ENCODE results near the gene EPB41L4B. TPM values are rescaled to one million over a fixed set of nuclear protein-coding genes. Genes with fewer than 3 reads are reported as not detected.
A peak's percentile ranks its signal among the peaks of the same experiment; 100 is the strongest.

Gene EPB41L4B
- total and polyA plus RNA-seq, 2 of the 4 experiments (the other 2 are of a cell fraction) = 0.36 to 0.54 TPM

GRCh38 chr9:109232449-109233237 is 88.2 kb downstream of the EPB41L4B start:
- Histone ChIP-seq H3K27ac (ENCODE audit: insufficient read depth, low read length) (no peak overlapping the region), H3K23ac (ENCODE audit: low read depth, low read length) (no peak overlapping the region), H4K20me1 (ENCODE audit: insufficient read depth, low read length) (no peaks in the 10 kb centered on the region), H4K5ac (ENCODE audit: low read depth, low read length) (no peak overlapping the region), H3K9ac (ENCODE audit: low read depth, low read length) (no peak overlapping the region), H4K8ac (ENCODE audit: low read depth in 2 of 2, low read length in 2 of 2) (no peak overlapping the region), H3K27me3 (ENCODE audit: control insufficient read depth, insufficient read depth, low read length) (peaks cover 23% of the 10 kb centered on the region), H3K9me1 (ENCODE audit: insufficient read depth, low read length) (no peaks in the 10 kb centered on the region), H3K56ac (ENCODE audit: extremely low read depth, insufficient read depth, low read length) (no peak overlapping the region), H2AK9ac (replicated peaks; ENCODE audit: low read depth, low read length, poor library complexity) (no peak overlapping the region), H2BK20ac (ENCODE audit: low read depth, low read length) (no peak overlapping the region), H2BK5ac (ENCODE audit: low read depth, low read length, poor library complexity, severe bottlenecking) (no peak overlapping the region), H3K79me1 (ENCODE audit: low read depth in 1 of 2, low read length in 2 of 2) (no peaks in the 10 kb centered on the region), H3K9me3 (ENCODE audit: control insufficient read depth, insufficient read depth, low read length) (no peaks in the 10 kb centered on the region), H3K4me2 (ENCODE audit: low read depth, low read length) (peak overlapping the region; percentile 20; the same call in 1 of the 2 replicates), H3K4ac (ENCODE audit: low read depth, low read length) (no peak overlapping the region), H2BK15ac (ENCODE audit: low read depth, low read length) (no peak overlapping the region), H3K4me1 (ENCODE audit: control insufficient read depth, insufficient read depth, low read length) (no peaks in the 10 kb centered on the region), H2AFZ (replicated peaks; ENCODE audit: low read length, poor library complexity) (no peak overlapping the region), H2AK5ac (ENCODE audit: low read depth, low read length) (no peak overlapping the region), H3K4me3 (ENCODE audit: insufficient read depth, low read depth, low read length) (no peak overlapping the region), H3K36me3 (ENCODE audit: control insufficient read depth, insufficient read depth, low read length) (no peaks in the 10 kb centered on the region), H2BK120ac (ENCODE audit: low read depth, low read length) (no peak overlapping the region), H4K91ac (ENCODE audit: insufficient read depth, low read depth, low read length) (no peak overlapping the region), H3K14ac (replicated peaks; ENCODE audit: low read depth, low read length) (no peak overlapping the region), H3K18ac (ENCODE audit: low read depth, low read length) (no peak overlapping the region)
- ChIA-PET CTCF (no interaction called here), POLR2A (ENCODE audit: unreplicated experiment) (no interaction called here)
- dilution Hi-C loops (cut with HindIII; ENCODE audit: low sequenced_read_pairs, unreplicated experiment) = no loop called here
- in situ Hi-C loops (cut with MboI; ENCODE audit: low sequenced_read_pairs) = no loop called here
- peak; percentile 61 for DNase-seq
- WGBS, 2 experiments (ENCODE audit: extremely low coverage in 2 of 2, insufficient read length in 1 of 2) = no CpG with 5 or more reads among the region's 9 CpGs
- no peak for TF ChIP-seq MXI1 (IDR thresholded peaks at IDR 0.05; ENCODE audit: borderline replicate concordance, low read depth, low read length)
- no peak for TF ChIP-seq MAFK (IDR thresholded peaks at IDR 0.05; ENCODE audit: low read depth, low read length)
- TF ChIP-seq CEBPB (IDR thresholded peaks at IDR 0.05; ENCODE audit: low read depth, low read length) = peak; percentile 88
- TF ChIP-seq RCOR1 (IDR thresholded peaks at IDR 0.05; ENCODE audit: insufficient replicate concordance, low read length) = no peak
- TF ChIP-seq, protein P1, sequence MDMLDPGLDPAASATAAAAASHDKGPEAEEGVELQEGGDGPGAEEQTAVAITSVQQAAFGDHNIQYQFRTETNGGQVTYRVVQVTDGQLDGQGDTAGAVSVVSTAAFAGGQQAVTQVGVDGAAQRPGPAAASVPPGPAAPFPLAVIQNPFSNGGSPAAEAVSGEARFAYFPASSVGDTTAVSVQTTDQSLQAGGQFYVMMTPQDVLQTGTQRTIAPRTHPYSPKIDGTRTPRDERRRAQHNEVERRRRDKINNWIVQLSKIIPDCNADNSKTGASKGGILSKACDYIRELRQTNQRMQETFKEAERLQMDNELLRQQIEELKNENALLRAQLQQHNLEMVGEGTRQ (IDR thresholded peaks at IDR 0.05; ENCODE audit: low read depth, low read length) = no peak
- no peak for TF ChIP-seq RFX5 (IDR thresholded peaks at IDR 0.05; ENCODE audit: low read depth, low read length)
- TF ChIP-seq FOS (IDR thresholded peaks at IDR 0.05; ENCODE audit: low read depth, low read length) = peak; percentile 12; the same call in 1 of the 2 replicates
- no peak for TF ChIP-seq CTCF (conservative IDR thresholded peaks at IDR 0.05; ENCODE audit: low read depth, low read length)
- no peak for TF ChIP-seq SMC3 (IDR thresholded peaks at IDR 0.05; ENCODE audit: low read depth, low read length)
- TF ChIP-seq POLR2A (IDR thresholded peaks at IDR 0.05; ENCODE audit: low read depth, low read length) = no peak
- no peak for TF ChIP-seq RAD21 (IDR thresholded peaks at IDR 0.05; ENCODE audit: low read length)
- no peak for TF ChIP-seq MAZ (IDR thresholded peaks at IDR 0.05; ENCODE audit: borderline replicate concordance, low read depth, low read length)
- intact Hi-C loops (cut with micrococcal nuclease) = no loop called here
- BruUV-seq (replicated peaks) = no TSS peak
- ATAC-seq (ENCODE audit: low read depth) = peak; percentile 83

All from IMR-90 (cell line).